ENCODE data around the gene PPP2R2C.

GRCh38 chr4:6313216-6313615 lies 159.2 kb downstream of the PPP2R2C start:
- no peak for TF ChIP-seq CTCF (conservative IDR thresholded peaks at IDR 0.05; ENCODE audit: low read depth, low read length)
- TF ChIP-seq BHLHE40 (IDR thresholded peaks at IDR 0.05; ENCODE audit: low read depth, low read length): no peak
- TF ChIP-seq RFX5 (IDR thresholded peaks at IDR 0.05; ENCODE audit: low read depth, low read length): no peak
- TF ChIP-seq RAD21 (IDR thresholded peaks at IDR 0.05; ENCODE audit: low read length): no peak
- no peak for TF ChIP-seq USF2 (IDR thresholded peaks at IDR 0.05; ENCODE audit: low read depth, low read length)
- TF ChIP-seq CHD1 (IDR thresholded peaks at IDR 0.05; ENCODE audit: low read depth, low read length): no peak
- TF ChIP-seq POLR2A (IDR thresholded peaks at IDR 0.05; ENCODE audit: low read depth, low read length): no peak

Measured in IMR-90 (cell line).